Thymus (tissue), 11 donors: ENCODE measurements around the gene TM7SF3. TPM values are rescaled to one million over a fixed set of nuclear protein-coding genes. Genes with fewer than 3 reads are reported as not detected.
"Not testable (repeated sequence)": the region's sequence is repeated elsewhere in the genome, so short reads cannot be mapped to it uniquely, and the experiment has no call there.

Source experiments
- DNase-seq, 9 donors: peaks; one replicate each; pipeline ENCODE4 v3.0.0-alpha.2; 2013; ENCODE audit warnings: low spot score in 9 of 9, low read depth in 6 of 9, missing footprints in 1 of 9
- H3K27ac ChIP-seq, 2 donors: one replicate each; pipeline ENCODE4 v1.5.1; 2013; ENCODE audit warnings: control low read depth in 1 of 2, low read depth in 1 of 2, low read length in 1 of 2, mild to moderate bottlenecking in 1 of 2, moderate library complexity in 1 of 2
- H3K27me3 ChIP-seq, 2 donors: one replicate each; pipeline ENCODE4 v1.5.1; 2013; ENCODE audit warnings: low read length in 1 of 2; ENCODE audit not compliant: control insufficient read depth in 2 of 2, insufficient read depth in 1 of 2
- H3K36me3 ChIP-seq, 2 donors: one replicate each; pipeline ENCODE4 v1.5.1; 2013; ENCODE audit warnings: low read length in 1 of 2, mild to moderate bottlenecking in 1 of 2, moderate library complexity in 1 of 2; ENCODE audit not compliant: control insufficient read depth in 2 of 2, insufficient read depth in 2 of 2
- H3K4me1 ChIP-seq, 2 donors: one replicate each; pipeline ENCODE4 v1.5.1; 2013; ENCODE audit warnings: low read length in 2 of 2; ENCODE audit not compliant: control insufficient read depth in 2 of 2, insufficient read depth in 2 of 2
- H3K4me3 ChIP-seq, 2 donors: one replicate each; pipeline ENCODE4 v1.5.1; 2013; ENCODE audit warnings: low read length in 2 of 2, control low read depth in 1 of 2, mild to moderate bottlenecking in 1 of 2
- H3K9me3 ChIP-seq, 2 donors: one replicate each; pipeline ENCODE4 v1.5.1; 2013; ENCODE audit warnings: low read length in 1 of 2, mild to moderate bottlenecking in 1 of 2; ENCODE audit not compliant: control insufficient read depth in 2 of 2, insufficient read depth in 1 of 2
- WGBS: extraction: QIAGEN DNeasy Blood & Tissue Kit; methylation state at CpG from one replicate; pipeline ENCODE4 v1.1.7; 2013; 5-methylcytosine and 5-hydroxymethylcytosine counted together
- polyA plus RNA-seq: library from polyadenylated mRNA; stranded (reverse); fragments of 200-250 nt; gene quantifications from one replicate; pipeline ENCODE4 v1.2.3, GENCODE V29; 2013
- total RNA-seq: library from RNA; stranded (reverse); fragments of 120-200 nt; gene quantifications from one replicate; pipeline ENCODE4 v1.2.4, GENCODE V29; 2013
- donor health status: healthy.

The TM7SF3 gene
- total and polyA plus RNA-seq, 2 donors = 38.0 to 67.0 TPM

DNA sequence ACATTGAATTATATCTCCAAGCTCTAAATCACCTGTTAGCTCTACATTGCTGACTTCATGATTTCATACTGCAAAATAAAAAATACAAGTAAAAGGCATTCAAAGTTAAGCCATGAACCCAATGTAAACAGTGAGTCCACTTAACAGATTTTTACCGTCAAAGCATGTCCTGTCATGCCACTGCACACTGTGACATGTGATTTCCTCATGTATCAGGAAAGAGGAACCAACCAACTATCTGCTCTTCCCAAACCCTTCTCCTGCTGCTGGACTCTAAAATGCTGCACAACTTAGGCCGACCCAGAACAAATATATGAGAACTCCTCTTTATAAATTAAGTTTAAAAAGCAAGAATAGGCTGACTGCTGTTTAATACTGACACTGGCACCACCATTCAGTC lies 37.5 kb downstream of the TM7SF3 start:
- H3K27ac ChIP-seq = no peak overlapping the region
- peaks cover 36 to 69% of the 10 kb centered on the region in 2 donors for H3K36me3 ChIP-seq
- DNase-seq = no peak
- H3K9me3 ChIP-seq = no peaks in the 10 kb centered on the region
- no peaks in the 10 kb centered on the region for H3K4me1 ChIP-seq
- 91% methylated on average over 2 of the region's 2 CpGs for WGBS
- H3K27me3 ChIP-seq = no peaks in the 10 kb centered on the region
- no peak overlapping the region for H3K4me3 ChIP-seq

DNA sequence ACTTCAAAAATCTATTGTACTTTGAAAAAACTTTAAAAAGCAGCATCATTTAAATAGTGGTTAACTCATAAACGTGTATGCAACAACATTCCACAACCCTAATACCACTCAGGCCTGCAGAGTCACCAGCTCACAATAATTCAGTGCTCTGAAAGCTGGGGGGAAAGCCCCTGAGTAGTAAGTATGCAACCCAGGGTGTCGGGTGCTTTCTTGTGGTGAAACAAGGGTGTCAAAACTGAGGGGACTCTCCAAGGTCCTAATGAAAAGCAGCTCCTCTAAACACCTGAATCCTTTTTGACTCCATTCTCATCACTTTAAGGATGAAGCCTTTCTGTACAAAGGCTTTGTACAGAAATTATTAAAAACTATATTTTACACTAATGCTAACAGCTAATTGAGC lies 42.2 kb downstream of the TM7SF3 start:
- no peaks in the 10 kb centered on the region for H3K4me1 ChIP-seq
- H3K27me3 ChIP-seq = no peaks in the 10 kb centered on the region
- H3K36me3 ChIP-seq = peaks cover 35 to 56% of the 10 kb centered on the region in 2 donors
- H3K9me3 ChIP-seq = no peaks in the 10 kb centered on the region
- H3K27ac ChIP-seq = no peak overlapping the region
- WGBS = 74% methylated on average over 2 of the region's 2 CpGs
- H3K4me3 ChIP-seq = no peak overlapping the region
- DNase-seq = peak in 3 of 9 donors; percentile 13 to 41 (median 15)

DNA sequence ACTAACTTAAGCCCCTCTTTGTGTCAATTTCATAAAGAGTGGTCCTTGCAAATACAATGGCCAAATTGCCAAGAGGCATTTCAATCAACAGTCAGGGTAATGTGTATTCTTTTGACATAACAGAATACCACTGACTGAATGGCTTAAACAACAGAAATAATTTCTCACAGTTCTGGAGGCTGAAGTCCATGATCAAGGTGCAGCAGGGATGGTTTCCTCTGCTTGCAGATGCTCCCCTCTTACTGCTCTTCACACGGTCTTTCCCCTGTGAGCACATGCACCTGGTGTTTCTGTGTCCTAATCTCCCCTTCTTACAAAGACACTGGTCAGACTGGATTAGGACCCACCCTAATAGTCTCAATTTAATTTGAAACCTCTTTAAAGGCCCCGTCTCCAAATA lies 44.0 kb downstream of the TM7SF3 start:
- no peak overlapping the region for H3K4me3 ChIP-seq
- 98% methylated on average over 2 of the region's 2 CpGs for WGBS
- H3K27ac ChIP-seq = no peak overlapping the region
- DNase-seq = no peak
- no peaks in the 10 kb centered on the region for H3K4me1 ChIP-seq
- H3K27me3 ChIP-seq = no peaks in the 10 kb centered on the region
- H3K9me3 ChIP-seq = no peaks in the 10 kb centered on the region
- H3K36me3 ChIP-seq = peaks cover 26 to 50% of the 10 kb centered on the region in 2 donors

DNA sequence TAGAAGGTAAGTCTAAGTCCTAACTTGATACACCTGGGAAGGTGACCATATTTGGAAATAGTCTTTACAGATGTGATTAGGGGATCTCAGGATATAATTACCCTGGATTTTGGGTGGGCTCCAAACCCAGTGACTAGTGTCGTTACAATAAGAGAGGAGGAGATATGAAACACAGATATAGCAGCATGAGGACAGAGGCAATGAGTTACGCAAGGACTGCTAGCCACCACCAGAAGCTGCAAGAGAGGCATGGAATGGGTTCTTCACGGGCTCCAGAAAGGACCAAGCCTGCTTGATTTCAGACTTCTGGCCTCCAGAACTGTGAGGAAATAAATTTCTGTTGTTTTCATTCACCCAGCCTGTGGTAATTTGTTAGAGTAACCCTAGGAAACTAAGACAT lies 47.3 kb downstream of the TM7SF3 start:
- H3K4me3 ChIP-seq = no peak overlapping the region
- DNase-seq = no peak
- no peaks in the 10 kb centered on the region for H3K9me3 ChIP-seq
- H3K4me1 ChIP-seq = no peaks in the 10 kb centered on the region
- H3K27ac ChIP-seq = no peak overlapping the region
- H3K36me3 ChIP-seq = peaks cover 17 to 50% of the 10 kb centered on the region in 2 donors
- WGBS = 97% methylated on average over 3 of the region's 3 CpGs
- H3K27me3 ChIP-seq = no peaks in the 10 kb centered on the region

DNA sequence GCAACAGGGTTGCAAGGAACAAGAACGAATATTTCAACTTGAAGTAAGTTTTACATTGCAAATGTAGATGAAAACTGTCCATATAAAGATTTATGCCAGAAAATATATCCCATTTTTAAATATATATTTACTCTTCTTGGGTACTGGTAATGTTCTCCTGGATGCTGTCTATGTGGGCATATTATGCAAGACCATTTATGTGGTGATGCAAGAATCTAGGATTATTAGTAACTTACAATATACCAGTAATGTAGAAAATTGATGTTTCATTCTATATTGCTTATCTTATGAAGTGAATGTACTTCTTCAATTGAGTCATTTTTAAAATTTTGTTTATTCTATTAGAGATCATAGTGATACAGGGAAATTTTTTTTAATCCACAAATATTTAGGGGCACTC lies 50.8 kb downstream of the TM7SF3 start:
- no peak overlapping the region for H3K4me3 ChIP-seq
- no peak overlapping the region for H3K27ac ChIP-seq
- no peak for DNase-seq
- peaks cover 12 to 54% of the 10 kb centered on the region in 2 donors for H3K36me3 ChIP-seq
- no peaks in the 10 kb centered on the region for H3K4me1 ChIP-seq
- H3K27me3 ChIP-seq = no peaks in the 10 kb centered on the region
- H3K9me3 ChIP-seq = no peaks in the 10 kb centered on the region
- 97% methylated on average over 1 of the region's 1 CpG for WGBS

DNA sequence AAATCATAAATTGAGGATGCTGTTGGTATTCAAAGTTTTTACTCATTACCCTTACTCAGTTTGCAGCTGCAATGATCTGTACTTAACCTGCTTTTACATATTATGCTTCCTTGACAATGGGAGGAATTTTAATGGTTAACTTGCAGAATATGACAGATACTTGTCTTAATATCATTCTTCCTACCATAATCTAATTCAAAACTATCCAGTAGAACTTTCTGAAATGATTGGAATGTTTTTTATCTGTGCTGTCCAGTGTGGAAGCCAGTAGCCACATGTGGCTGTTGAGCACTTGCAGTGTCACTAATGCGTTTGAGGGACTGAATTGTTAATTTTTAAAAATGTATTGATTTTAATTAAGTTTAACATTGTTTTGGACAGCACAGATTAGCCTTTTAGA lies 52.4 kb downstream of the TM7SF3 start:
- 100% methylated on average over 1 of the region's 1 CpG for WGBS
- Histone ChIP-seq H3K27ac (no peak overlapping the region), H3K4me3 (no peak overlapping the region), H3K27me3 (no peaks in the 10 kb centered on the region), H3K36me3 (peaks cover 13 to 59% of the 10 kb centered on the region in 2 donors), H3K4me1 (no peaks in the 10 kb centered on the region), H3K9me3 (no peaks in the 10 kb centered on the region)
- no peak for DNase-seq

DNA sequence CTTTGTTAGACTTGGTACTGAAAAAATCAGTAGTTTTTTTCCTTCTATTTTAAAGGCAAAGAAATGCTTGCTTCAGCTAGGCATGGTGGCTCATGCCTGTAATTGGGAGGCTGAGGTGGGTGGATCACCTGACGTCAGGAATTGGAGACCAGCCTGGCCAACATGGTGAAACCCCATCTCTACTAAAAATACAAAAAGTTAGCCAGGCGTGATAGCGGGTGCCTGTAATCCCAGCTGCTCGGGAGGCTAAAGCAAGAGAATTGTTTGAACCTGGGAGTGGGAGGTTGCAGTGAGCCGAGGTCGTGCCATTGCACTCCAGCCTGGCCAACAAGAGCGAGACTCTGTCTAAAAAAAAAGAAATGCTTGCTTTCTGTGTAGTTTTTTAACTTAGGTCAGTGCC lies 52.8 kb downstream of the TM7SF3 start:
- not testable (repeated sequence) for H3K9me3 ChIP-seq, H3K27me3 ChIP-seq, H3K27ac ChIP-seq, H3K4me1 ChIP-seq, H3K4me3 ChIP-seq, DNase-seq
- H3K36me3 ChIP-seq = peaks cover 15 to 60% of the 10 kb centered on the region in 2 donors
- 95% methylated on average over 7 of the region's 7 CpGs for WGBS

DNA sequence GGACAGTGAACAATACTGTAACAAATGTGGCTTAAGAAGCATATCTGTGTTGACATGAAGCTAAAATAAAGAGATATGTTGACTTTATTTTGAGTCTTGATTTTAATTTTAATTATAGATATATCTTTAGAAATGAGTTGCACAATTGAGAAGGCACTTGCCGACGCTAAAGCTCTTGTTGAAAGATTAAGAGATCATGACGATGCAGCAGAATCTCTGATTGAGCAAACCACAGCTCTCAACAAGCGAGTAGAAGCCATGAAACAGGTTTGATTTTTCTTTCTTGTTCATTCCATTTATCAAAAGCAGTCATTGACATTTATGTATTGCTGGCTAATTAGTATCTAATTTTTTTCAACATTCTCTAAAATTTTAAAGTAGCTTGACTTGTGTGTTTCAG lies 60.2 kb downstream of the TM7SF3 start:
- 57% methylated on average over 4 of the region's 4 CpGs for WGBS
- Histone ChIP-seq H3K27me3 (no peaks in the 10 kb centered on the region), H3K27ac (no peak overlapping the region), H3K4me1 (no peaks in the 10 kb centered on the region), H3K4me3 (no peak overlapping the region), H3K9me3 (peaks cover 0 to 3% of the 10 kb centered on the region in 2 donors), H3K36me3 (peaks cover 17 to 29% of the 10 kb centered on the region in 2 donors)
- DNase-seq = no peak

DNA sequence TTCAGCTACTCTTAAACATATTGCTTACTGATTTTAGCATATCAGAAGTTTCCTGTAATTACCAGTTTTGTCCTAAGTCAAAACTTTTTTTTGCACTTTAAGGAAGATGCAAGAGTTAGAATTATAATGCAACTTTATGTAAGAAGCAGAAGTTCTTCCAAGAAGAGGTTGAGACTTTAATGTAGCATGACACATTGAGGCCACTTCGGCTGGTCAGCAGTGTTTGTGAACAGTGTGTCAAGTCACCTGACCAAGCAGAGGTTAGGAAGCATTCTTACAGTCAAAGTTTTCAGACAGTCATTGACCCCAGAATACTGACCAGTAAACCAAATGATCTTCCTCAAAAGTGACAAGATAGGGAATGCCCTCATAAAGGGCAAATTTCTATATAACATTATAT lies 60.7 kb downstream of the TM7SF3 start:
- no peak overlapping the region for H3K4me3 ChIP-seq
- H3K27me3 ChIP-seq = no peaks in the 10 kb centered on the region
- WGBS = 42% methylated on average over 1 of the region's 1 CpG
- peaks cover 0 to 7% of the 10 kb centered on the region in 2 donors for H3K9me3 ChIP-seq
- H3K27ac ChIP-seq = no peak overlapping the region
- DNase-seq = no peak
- H3K36me3 ChIP-seq = peaks cover 19 to 31% of the 10 kb centered on the region in 2 donors
- H3K4me1 ChIP-seq = no peaks in the 10 kb centered on the region

DNA sequence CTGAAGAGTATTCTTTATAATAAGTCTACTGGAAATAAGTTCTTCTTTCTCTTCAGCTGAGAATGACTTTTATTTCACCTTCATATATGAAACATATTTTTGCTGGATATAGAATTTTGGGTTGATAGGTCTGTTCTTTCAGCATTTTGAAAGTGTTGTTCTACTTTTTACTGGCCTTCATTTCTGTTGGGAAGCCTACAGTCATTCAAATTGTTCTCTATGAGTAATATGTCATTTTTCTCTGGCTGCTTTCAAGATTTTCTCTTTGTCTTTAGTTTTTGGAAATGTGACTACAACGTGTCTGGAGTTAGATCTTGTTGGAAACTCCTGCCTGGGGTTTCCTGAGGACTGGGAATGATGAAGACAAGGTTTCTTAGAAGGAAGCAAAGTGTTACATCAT lies 65.9 kb downstream of the TM7SF3 start:
- H3K27ac ChIP-seq = no peak overlapping the region
- H3K27me3 ChIP-seq = no peaks in the 10 kb centered on the region
- DNase-seq = no peak
- peaks cover 0 to 13% of the 10 kb centered on the region in 2 donors for H3K9me3 ChIP-seq
- H3K4me3 ChIP-seq = no peak overlapping the region
- H3K4me1 ChIP-seq = peaks cover 0 to 3% of the 10 kb centered on the region in 2 donors
- 98% methylated on average over 1 of the region's 1 CpG for WGBS
- peaks cover 3 to 4% of the 10 kb centered on the region in 2 donors for H3K36me3 ChIP-seq
